ENCODE measurements around the gene NFIX. TPM values are rescaled to one million over a fixed set of nuclear protein-coding genes. Genes with fewer than 3 reads are reported as not detected.

Gene NFIX
- total RNA-seq, 3 donors from 2014 or later (not counting 1 experiment from before 2014, with no cell fraction given) = 0.61 to 2.1 (median 1.3) TPM

DNA sequence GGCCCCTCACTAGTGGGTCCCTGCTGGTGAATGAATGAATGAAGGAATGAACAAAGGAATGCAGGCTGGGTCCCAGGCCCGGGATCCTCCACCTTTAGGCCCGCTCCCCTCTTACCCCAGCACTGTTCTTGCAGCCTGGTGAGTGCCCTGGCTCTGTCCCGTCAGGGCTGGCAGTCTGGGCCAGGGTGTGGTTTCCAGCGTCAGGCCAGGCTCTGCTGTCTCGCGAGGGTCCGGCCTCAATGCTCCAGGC, 107.1 kb downstream of the NFIX start:
- no peak for ATAC-seq
- Histone ChIP-seq H3K36me3 (ENCODE audit: control insufficient read depth, insufficient read depth, low read length) (peaks cover 1% of the 10 kb centered on the region), H3K4me3 (ENCODE audit: low read length) (peak overlapping the region; percentile 55), H3K27me3 (ENCODE audit: control insufficient read depth, insufficient read depth, low read length) (peaks cover 11% of the 10 kb centered on the region), H3K27ac (ENCODE audit: low read length) (peak overlapping the region; percentile 47), H3K9me3 (ENCODE audit: control insufficient read depth, insufficient read depth, low read length) (no peaks in the 10 kb centered on the region), H3K4me1 (ENCODE audit: control insufficient read depth, insufficient read depth, low read length) (peaks cover 87% of the 10 kb centered on the region)
- TF ChIP-seq, protein P1, sequence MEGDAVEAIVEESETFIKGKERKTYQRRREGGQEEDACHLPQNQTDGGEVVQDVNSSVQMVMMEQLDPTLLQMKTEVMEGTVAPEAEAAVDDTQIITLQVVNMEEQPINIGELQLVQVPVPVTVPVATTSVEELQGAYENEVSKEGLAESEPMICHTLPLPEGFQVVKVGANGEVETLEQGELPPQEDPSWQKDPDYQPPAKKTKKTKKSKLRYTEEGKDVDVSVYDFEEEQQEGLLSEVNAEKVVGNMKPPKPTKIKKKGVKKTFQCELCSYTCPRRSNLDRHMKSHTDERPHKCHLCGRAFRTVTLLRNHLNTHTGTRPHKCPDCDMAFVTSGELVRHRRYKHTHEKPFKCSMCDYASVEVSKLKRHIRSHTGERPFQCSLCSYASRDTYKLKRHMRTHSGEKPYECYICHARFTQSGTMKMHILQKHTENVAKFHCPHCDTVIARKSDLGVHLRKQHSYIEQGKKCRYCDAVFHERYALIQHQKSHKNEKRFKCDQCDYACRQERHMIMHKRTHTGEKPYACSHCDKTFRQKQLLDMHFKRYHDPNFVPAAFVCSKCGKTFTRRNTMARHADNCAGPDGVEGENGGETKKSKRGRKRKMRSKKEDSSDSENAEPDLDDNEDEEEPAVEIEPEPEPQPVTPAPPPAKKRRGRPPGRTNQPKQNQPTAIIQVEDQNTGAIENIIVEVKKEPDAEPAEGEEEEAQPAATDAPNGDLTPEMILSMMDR (IDR thresholded peaks at IDR 0.05) = no peak
- no peak for DNase-seq
- Mint-ChIP-seq H3K4me3 (peak overlapping the region; percentile 55), H3K36me3 (no peaks in the 10 kb centered on the region), H3K9me3 (peaks cover 3% of the 10 kb centered on the region in 2 donors), H3K27ac (peak overlapping the region in 1 of 2 donors; percentile 69), H3K4me1 (peaks cover 18 to 59% of the 10 kb centered on the region in 2 donors), H3K27me3 (ENCODE audit: low read depth in 2 of 2) (peaks cover 0 to 10% of the 10 kb centered on the region in 2 donors)
- intact Hi-C loops (cut with micrococcal nuclease) = loop anchor here (2.0 to 5.0 kb wide), 3 partner anchors 14 to 315 kb away; partner anchors contain the start of genes IER2, STX10 and TRMT1
- WGBS (ENCODE audit: insufficient coverage) = 12% methylated on average over 7 of the region's 7 CpGs

- Histone ChIP-seq H3K4me1 (ENCODE audit: control insufficient read depth, insufficient read depth, low read length) (peaks cover 83% of the 10 kb centered on the region), H3K27me3 (ENCODE audit: control insufficient read depth, insufficient read depth, low read length) (peaks cover 9% of the 10 kb centered on the region), H3K9me3 (ENCODE audit: control insufficient read depth, insufficient read depth, low read length) (no peaks in the 10 kb centered on the region), H3K27ac (ENCODE audit: low read length) (peak within 1 kb of the TSS; percentile 84), H3K4me3 (ENCODE audit: low read length) (peak within 1 kb of the TSS; percentile 55), H3K36me3 (ENCODE audit: control insufficient read depth, insufficient read depth, low read length) (peaks cover 5% of the 10 kb centered on the region)
- 1% methylated on average over 45 of the region's 47 CpGs for WGBS (ENCODE audit: insufficient coverage)
- peak within 1 kb of the TSS; percentile 68 for H3K4me3 Mint-ChIP-seq
- TF ChIP-seq, protein P1 (IDR thresholded peaks at IDR 0.05) = no peak
- intact Hi-C loops (cut with micrococcal nuclease) = loop anchor here (2.0 to 5.0 kb wide), 3 partner anchors 14 to 316 kb away; partner anchors contain the start of genes IER2, STX10 and TRMT1
- peaks cover 3% of the 10 kb centered on the region in 2 donors for H3K9me3 Mint-ChIP-seq
- H3K4me1 Mint-ChIP-seq = peaks cover 18 to 56% of the 10 kb centered on the region in 2 donors
- H3K27ac Mint-ChIP-seq = peak within 1 kb of the TSS in 1 of 2 donors; percentile 69
- peak in 1 of 2 donors; percentile 56 for DNase-seq
- H3K36me3 Mint-ChIP-seq = no peaks in the 10 kb centered on the region
- peak; percentile 6 to 75 (median 7) for ATAC-seq
- H3K27me3 Mint-ChIP-seq (ENCODE audit: low read depth in 2 of 2) = peaks cover 0 to 8% of the 10 kb centered on the region in 2 donors
Measured at GRCh38 chr19:13102666-13103580, 107.6 kb downstream of the NFIX start, which contains the start of gene LYL1. LYL1 (minus strand) TSS chr19:13102858; CDS start chr19:13101171, 1,687 bp downstream.

DNA sequence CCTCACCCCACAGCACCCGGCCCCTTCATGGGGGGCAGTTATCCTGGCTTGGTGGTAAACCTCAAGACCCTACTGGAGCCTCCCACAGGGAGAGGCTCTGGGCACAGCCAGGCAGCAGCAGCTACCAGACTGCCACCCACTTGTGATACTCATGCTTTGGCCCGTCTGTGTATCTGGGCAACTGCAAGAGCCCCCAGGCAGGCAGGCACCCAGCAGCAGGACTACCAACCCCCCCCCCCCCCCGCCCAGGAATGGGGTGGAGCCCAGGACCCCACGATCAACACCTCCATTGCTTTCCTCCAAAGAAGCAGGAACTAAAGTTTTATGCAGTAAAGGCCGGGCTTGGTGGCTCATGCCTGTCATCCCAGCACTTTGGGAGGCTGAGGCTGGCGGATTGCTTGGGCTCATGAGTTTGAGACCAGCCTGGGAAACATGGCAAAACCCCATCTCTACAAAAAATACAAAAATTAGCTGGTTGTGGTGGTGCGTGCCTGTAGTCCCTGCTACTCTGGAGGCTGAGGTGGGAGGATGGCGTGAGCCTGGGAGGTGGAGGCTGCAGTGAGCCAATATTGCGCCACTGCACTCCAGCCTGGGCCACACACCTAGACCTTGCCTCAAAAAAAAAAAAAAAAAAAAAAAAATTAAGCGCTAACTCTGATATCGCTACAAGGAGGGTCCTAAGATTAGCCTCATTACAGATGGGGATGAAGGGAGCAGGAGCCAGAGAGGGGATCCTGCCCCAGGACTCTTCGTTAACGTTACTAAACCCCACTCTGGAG, 108.5 kb downstream of the NFIX start:
- H3K4me3 Mint-ChIP-seq = peak overlapping the region; percentile 93
- TF ChIP-seq, protein P1 (IDR thresholded peaks at IDR 0.05) = no peak
- DNase-seq = no peak
- peaks cover 0 to 3% of the 10 kb centered on the region in 2 donors for H3K27me3 Mint-ChIP-seq (ENCODE audit: low read depth in 2 of 2)
- Histone ChIP-seq H3K36me3 (ENCODE audit: control insufficient read depth, insufficient read depth, low read length) (peaks cover 5% of the 10 kb centered on the region), H3K9me3 (ENCODE audit: control insufficient read depth, insufficient read depth, low read length) (no peaks in the 10 kb centered on the region), H3K27ac (ENCODE audit: low read length) (peak overlapping the region; percentile 84), H3K4me1 (ENCODE audit: control insufficient read depth, insufficient read depth, low read length) (peaks cover 75% of the 10 kb centered on the region), H3K4me3 (ENCODE audit: low read length) (peak overlapping the region; percentile 55), H3K27me3 (ENCODE audit: control insufficient read depth, insufficient read depth, low read length) (peaks cover 4% of the 10 kb centered on the region)
- H3K27ac Mint-ChIP-seq = peak overlapping the region in 1 of 2 donors; percentile 88
- H3K36me3 Mint-ChIP-seq = no peaks in the 10 kb centered on the region
- WGBS (ENCODE audit: insufficient coverage) = 42% methylated on average over 9 of the region's 13 CpGs
- intact Hi-C loops (cut with micrococcal nuclease) = loop anchor here (2.0 to 5.0 kb wide), 3 partner anchors 13 to 316 kb away; partner anchors contain the start of genes IER2, STX10 and TRMT1
- H3K9me3 Mint-ChIP-seq = peaks cover 3% of the 10 kb centered on the region in 2 donors
- peaks cover 14 to 48% of the 10 kb centered on the region in 2 donors for H3K4me1 Mint-ChIP-seq
- no peak for ATAC-seq

All from natural killer cell (primary cell).